IMR-90 (cell line): ENCODE results near the gene ARHGAP8.

ENCODE experiments used
- CEBPB ChIP-seq: IDR thresholded peaks from 2 replicates; pipeline ENCODE4 v1.6.1; 2012; ENCODE audit warnings: low read depth, low read length, improper control_type of control experiment
- CTCF ChIP-seq: conservative IDR thresholded peaks from 2 replicates; pipeline ENCODE4 v1.5.1; 2012; ENCODE audit warnings: mild to moderate bottlenecking, low read depth, low read length, improper control_type of control experiment
- MAZ ChIP-seq: IDR thresholded peaks from 2 replicates; pipeline ENCODE4 v1.6.1; 2012; ENCODE audit warnings: low read depth, mild to moderate bottlenecking, low read length, improper control_type of control experiment, moderate library complexity, borderline replicate concordance
- MXI1 ChIP-seq: IDR thresholded peaks from 2 replicates; pipeline ENCODE4 v1.6.1; 2012; ENCODE audit warnings: low read depth, mild to moderate bottlenecking, low read length, moderate library complexity, borderline replicate concordance
- POLR2A ChIP-seq: IDR thresholded peaks from 2 replicates; pipeline ENCODE4 v1.6.1; 2012; ENCODE audit warnings: mild to moderate bottlenecking, low read depth, low read length
- SMC3 ChIP-seq: fragments of 150-350 bp; IDR thresholded peaks from 2 replicates; pipeline ENCODE4 v1.6.1; 2016; ENCODE audit warnings: low read depth, mild to moderate bottlenecking, antibody characterized with exemption, low read length, moderate library complexity
- USF2 ChIP-seq: fragments of 150-350 bp; IDR thresholded peaks from 2 replicates; pipeline ENCODE4 v1.6.1; 2017; ENCODE audit warnings: mild to moderate bottlenecking, antibody characterized with exemption, low read length, low read depth

GRCh38 chr22:44818727-44819126 is 66.4 kb downstream of the ARHGAP8 start:
- no peak for TF ChIP-seq CTCF
- no peak for TF ChIP-seq MAZ
- TF ChIP-seq POLR2A: no peak
- TF ChIP-seq MXI1: no peak
- TF ChIP-seq CEBPB: no peak
- no peak for TF ChIP-seq USF2
- TF ChIP-seq SMC3: no peak
